Neutrophil (primary cell): Measurements from ENCODE around the gene OR2A5.

Experiments used
- H3K27ac ChIP-seq: fragments of 200-600 bp; sonication (generic); 2 replicates; pipeline ENCODE4 v1.5.1; 2016; ENCODE audit warnings: mild to moderate bottlenecking, moderate library complexity
- H3K27me3 ChIP-seq: fragments of 200-600 bp; sonication (generic); 2 replicates; pipeline ENCODE4 v1.6.0; 2016; ENCODE audit warnings: mild to moderate bottlenecking
- H3K36me3 ChIP-seq: fragments of 200-600 bp; sonication (generic); 2 replicates; pipeline ENCODE4 v1.5.1; 2017
- H3K4me1 ChIP-seq, 2 experiments: fragments of 200-600 bp in 1 of 2; sonication (generic) in 1 of 2; 1 replicate in 1 of 2; 2 replicates in 1 of 2; pipeline versions ENCODE4 v1.5.1 to v1.6.1; 2013 to 2016; ENCODE audit warnings: low read depth in 1 of 2, low read length in 1 of 2, mild to moderate bottlenecking in 1 of 2, moderate library complexity in 1 of 2; ENCODE audit not compliant: control insufficient read depth in 1 of 2, insufficient read depth in 1 of 2
- H3K4me3 ChIP-seq, 2 experiments: fragments of 200-600 bp in 1 of 2; sonication (generic) in 1 of 2; 1 replicate in 1 of 2; 2 replicates in 1 of 2; pipeline ENCODE4 v1.5.1; 2013 to 2016; ENCODE audit warnings: low read depth in 1 of 2, low read length in 1 of 2, mild to moderate bottlenecking in 1 of 2, moderate library complexity in 1 of 2
- H3K9me3 ChIP-seq: fragments of 200-600 bp; sonication (generic); 2 replicates; pipeline ENCODE4 v1.5.1; 2016
- TF ChIP-seq, protein P1 (sequence below): fragments of 200-600 bp; sonication (generic); IDR thresholded peaks from 2 replicates; pipeline ENCODE4 v1.5.1; 2016; ENCODE audit warnings: antibody characterized with exemption

Gene OR2A5

DNA sequence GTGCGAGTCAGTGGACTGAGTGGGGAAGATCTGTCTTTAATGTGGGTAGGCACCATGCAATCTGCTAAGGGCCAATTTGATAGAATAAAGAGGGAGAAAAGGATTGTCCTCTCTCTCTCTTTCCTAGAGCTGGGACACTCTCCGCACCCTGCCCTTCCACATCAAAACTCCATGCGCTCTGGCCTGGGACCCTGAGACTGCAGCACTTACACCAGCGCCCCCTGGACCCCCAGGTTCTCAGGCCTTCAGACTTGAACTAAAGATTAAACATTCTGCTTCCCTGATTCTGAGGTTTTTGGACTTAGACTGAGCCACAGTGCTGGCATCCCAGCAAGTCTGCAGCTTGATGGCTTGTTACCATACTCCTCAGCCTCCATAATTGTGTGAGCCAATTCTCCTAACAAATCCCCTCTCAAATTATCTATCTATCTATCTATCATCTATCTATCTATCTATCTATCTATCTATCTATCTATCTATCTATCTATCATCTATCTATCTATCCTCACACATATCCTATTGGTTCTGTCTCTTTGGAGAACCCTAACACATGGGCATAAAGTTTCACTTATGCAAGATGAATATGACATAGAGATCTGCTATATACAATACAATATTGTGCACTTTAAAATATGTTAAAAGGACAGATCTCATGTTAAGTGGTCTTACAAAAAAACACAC, 22.4 kb upstream of the OR2A5 start:
- Histone ChIP-seq H3K27ac (no peak overlapping the region), H3K27me3 (no peaks in the 10 kb centered on the region), H3K4me1 (no peaks in the 10 kb centered on the region), H3K36me3 (no peaks in the 10 kb centered on the region), H3K4me3 (no peak overlapping the region), H3K9me3 (no peaks in the 10 kb centered on the region)
- TF ChIP-seq, protein P1, sequence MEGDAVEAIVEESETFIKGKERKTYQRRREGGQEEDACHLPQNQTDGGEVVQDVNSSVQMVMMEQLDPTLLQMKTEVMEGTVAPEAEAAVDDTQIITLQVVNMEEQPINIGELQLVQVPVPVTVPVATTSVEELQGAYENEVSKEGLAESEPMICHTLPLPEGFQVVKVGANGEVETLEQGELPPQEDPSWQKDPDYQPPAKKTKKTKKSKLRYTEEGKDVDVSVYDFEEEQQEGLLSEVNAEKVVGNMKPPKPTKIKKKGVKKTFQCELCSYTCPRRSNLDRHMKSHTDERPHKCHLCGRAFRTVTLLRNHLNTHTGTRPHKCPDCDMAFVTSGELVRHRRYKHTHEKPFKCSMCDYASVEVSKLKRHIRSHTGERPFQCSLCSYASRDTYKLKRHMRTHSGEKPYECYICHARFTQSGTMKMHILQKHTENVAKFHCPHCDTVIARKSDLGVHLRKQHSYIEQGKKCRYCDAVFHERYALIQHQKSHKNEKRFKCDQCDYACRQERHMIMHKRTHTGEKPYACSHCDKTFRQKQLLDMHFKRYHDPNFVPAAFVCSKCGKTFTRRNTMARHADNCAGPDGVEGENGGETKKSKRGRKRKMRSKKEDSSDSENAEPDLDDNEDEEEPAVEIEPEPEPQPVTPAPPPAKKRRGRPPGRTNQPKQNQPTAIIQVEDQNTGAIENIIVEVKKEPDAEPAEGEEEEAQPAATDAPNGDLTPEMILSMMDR, result no peak

GRCh38 chr7:144027070-144027469, 21.7 kb upstream of the OR2A5 start:
- TF ChIP-seq, protein P1, result no peak

GRCh38 chr7:144027974-144028373, 20.8 kb upstream of the OR2A5 start:
- Histone ChIP-seq H3K4me3 (no peak overlapping the region), H3K9me3 (no peaks in the 10 kb centered on the region), H3K27me3 (no peaks in the 10 kb centered on the region), H3K36me3 (no peaks in the 10 kb centered on the region), H3K4me1 (no peaks in the 10 kb centered on the region), H3K27ac (no peak overlapping the region)
- TF ChIP-seq, protein P1, result no peak

More at GRCh38 chr7:144027070-144027469, 21.7 kb upstream of the OR2A5 start:
- no peaks in the 10 kb centered on the region for H3K27me3 ChIP-seq
- no peaks in the 10 kb centered on the region for H3K4me1 ChIP-seq
- H3K36me3 ChIP-seq, result no peaks in the 10 kb centered on the region
- no peaks in the 10 kb centered on the region for H3K9me3 ChIP-seq
- H3K27ac ChIP-seq, result no peak overlapping the region
- no peak overlapping the region for H3K4me3 ChIP-seq

- no peaks in the 10 kb centered on the region for H3K36me3 ChIP-seq
- no peaks in the 10 kb centered on the region for H3K9me3 ChIP-seq
- H3K4me1 ChIP-seq, result no peaks in the 10 kb centered on the region
- no peak overlapping the region for H3K27ac ChIP-seq
- no peaks in the 10 kb centered on the region for H3K27me3 ChIP-seq
- TF ChIP-seq, protein P1, result no peak
- no peak overlapping the region for H3K4me3 ChIP-seq
Observed at GRCh38 chr7:144028547-144028946, 20.2 kb upstream of the OR2A5 start.

DNA sequence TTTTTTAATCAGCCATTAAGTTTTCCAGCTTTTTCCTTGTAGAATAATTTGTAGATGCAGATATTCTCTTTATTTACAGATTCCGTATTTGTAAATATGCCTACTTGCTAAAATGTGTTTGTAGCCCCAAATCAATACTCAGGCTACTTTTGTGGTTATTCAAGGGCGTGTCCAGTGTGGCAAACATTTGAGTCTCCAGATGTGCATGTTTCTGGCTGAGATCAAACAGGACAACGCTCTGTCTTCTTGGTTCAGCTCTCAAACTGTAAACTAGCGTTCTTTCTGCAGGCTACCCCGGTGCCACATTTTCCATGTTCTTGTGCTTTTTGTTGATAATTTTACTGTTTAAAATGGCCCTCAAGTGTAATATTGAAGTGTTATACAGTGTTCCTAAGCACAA, 16.2 kb upstream of the OR2A5 start:
- no peak overlapping the region for H3K27ac ChIP-seq
- H3K4me3 ChIP-seq, result no peak overlapping the region
- TF ChIP-seq, protein P1, result no peak
- no peaks in the 10 kb centered on the region for H3K4me1 ChIP-seq
- H3K36me3 ChIP-seq, result no peaks in the 10 kb centered on the region
- H3K9me3 ChIP-seq, result no peaks in the 10 kb centered on the region
- no peaks in the 10 kb centered on the region for H3K27me3 ChIP-seq
